ENCODE measurements around the gene YBEY. TPM values are rescaled to one million over a fixed set of nuclear protein-coding genes. Genes with fewer than 3 reads are reported as not detected.
"Not testable (repeated sequence)": the region's sequence is repeated elsewhere in the genome, so short reads cannot be mapped to it uniquely, and the experiment has no call there.

YBEY gene
- total RNA-seq, 4 donors from 2014 or later = 5.3 to 32.6 (median 17.5) TPM

GRCh38 chr21:46307625-46308024 lies 21.5 kb downstream of the YBEY start:
- Histone ChIP-seq H3K27me3 (no peaks in the 10 kb centered on the region), H3K4me3 (no peak overlapping the region), H3K36me3 (no peaks in the 10 kb centered on the region), H3K4me1 (no peaks in the 10 kb centered on the region), H3K9me3 (no peaks in the 10 kb centered on the region), H3K27ac (no peak overlapping the region)
- no peak for DNase-seq
- TF ChIP-seq POLR2A (IDR thresholded peaks at IDR 0.05) (no peak), CTCF (IDR thresholded peaks at IDR 0.05) (no peak)

- no peaks in the 10 kb centered on the region for H3K9me3 ChIP-seq
- H3K4me3 ChIP-seq = no peak overlapping the region
- H3K4me1 ChIP-seq = no peaks in the 10 kb centered on the region
- H3K27ac ChIP-seq = no peak overlapping the region
- no peaks in the 10 kb centered on the region for H3K27me3 ChIP-seq
- no peaks in the 10 kb centered on the region for H3K36me3 ChIP-seq
- TF ChIP-seq POLR2A (IDR thresholded peaks at IDR 0.05) (no peak), CTCF (IDR thresholded peaks at IDR 0.05) (no peak)
- DNase-seq = no peak
Measured at GRCh38 chr21:46308431-46308830, 22.3 kb downstream of the YBEY start.

- not testable (repeated sequence) for H3K27me3 ChIP-seq, H3K27ac ChIP-seq, H3K4me3 ChIP-seq, H3K9me3 ChIP-seq, H3K4me1 ChIP-seq, DNase-seq, H3K36me3 ChIP-seq
Measured at GRCh38 chr21:46310260-46310659, 24.1 kb downstream of the YBEY start.

- Histone ChIP-seq H3K36me3 (no peaks in the 10 kb centered on the region), H3K4me1 (no peaks in the 10 kb centered on the region), H3K27ac (no peak overlapping the region), H3K9me3 (no peaks in the 10 kb centered on the region), H3K4me3 (no peak overlapping the region), H3K27me3 (no peaks in the 10 kb centered on the region)
- DNase-seq = no peak
- TF ChIP-seq POLR2A (IDR thresholded peaks at IDR 0.05) = no peak
- TF ChIP-seq CTCF (IDR thresholded peaks at IDR 0.05) = no peak
Measured at GRCh38 chr21:46311568-46311967, 25.4 kb downstream of the YBEY start.

- Histone ChIP-seq H3K4me1 (no peaks in the 10 kb centered on the region), H3K27ac (no peak overlapping the region), H3K36me3 (no peaks in the 10 kb centered on the region), H3K27me3 (no peaks in the 10 kb centered on the region), H3K4me3 (no peak overlapping the region), H3K9me3 (no peaks in the 10 kb centered on the region)
- TF ChIP-seq POLR2A (IDR thresholded peaks at IDR 0.05) (no peak), CTCF (IDR thresholded peaks at IDR 0.05) (no peak)
- DNase-seq = no peak
Measured at GRCh38 chr21:46312949-46313348, 26.8 kb downstream of the YBEY start.

GRCh38 chr21:46314441-46315020 lies 28.4 kb downstream of the YBEY start:
- H3K27ac ChIP-seq = no peak overlapping the region
- H3K4me3 ChIP-seq = no peak overlapping the region
- H3K4me1 ChIP-seq = no peaks in the 10 kb centered on the region
- no peak for TF ChIP-seq POLR2A (IDR thresholded peaks at IDR 0.05)
- TF ChIP-seq CTCF (IDR thresholded peaks at IDR 0.05) = no peak
- H3K36me3 ChIP-seq = no peaks in the 10 kb centered on the region
- no peaks in the 10 kb centered on the region for H3K27me3 ChIP-seq
- no peak for DNase-seq
- no peaks in the 10 kb centered on the region for H3K9me3 ChIP-seq

All from Peyer's patch (tissue), 4 donors.